Right renal cortex interstitium (tissue), 3 donors: ENCODE results near the gene LRP1B. TPM values are rescaled to one million over a fixed set of nuclear protein-coding genes. Genes with fewer than 3 reads are reported as not detected.

Source experiments
- DNase-seq, 3 donors: peaks; one replicate each; pipeline ENCODE4 v3.0.0-alpha.2; 2013; ENCODE audit warnings: low read depth in 3 of 3, low spot score in 2 of 3
- polyA plus RNA-seq, 3 donors: library from polyadenylated mRNA; unstranded; fragments of 120-200 nt; gene quantifications; one replicate each; pipeline ENCODE4 v1.2.1, GENCODE V29; 2013; ENCODE audit not compliant: insufficient read length in 3 of 3

LRP1B gene
- polyA plus RNA-seq, 3 donors: 0.85 to 0.90 (median 0.88) TPM

DNA sequence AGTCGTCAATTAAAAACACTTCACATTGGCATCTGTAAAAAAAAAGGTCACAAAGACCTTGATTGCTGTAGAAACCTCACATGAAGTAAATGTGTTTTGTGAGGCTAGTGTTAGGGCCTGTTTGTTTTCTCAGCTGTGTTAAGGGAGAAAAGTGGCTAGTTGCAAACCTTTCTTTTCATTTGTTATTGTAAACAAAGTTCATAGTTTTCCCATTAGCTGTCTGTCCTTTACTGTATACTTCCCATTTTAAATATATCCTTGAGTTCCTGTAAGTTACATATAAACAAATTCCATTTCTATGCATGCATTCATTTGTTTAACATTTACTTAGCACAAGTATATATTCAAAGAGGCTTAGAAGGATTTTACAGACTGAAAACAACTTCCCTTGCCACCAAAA is 1250.2 kb downstream of the LRP1B start:
- no peak for DNase-seq

DNA sequence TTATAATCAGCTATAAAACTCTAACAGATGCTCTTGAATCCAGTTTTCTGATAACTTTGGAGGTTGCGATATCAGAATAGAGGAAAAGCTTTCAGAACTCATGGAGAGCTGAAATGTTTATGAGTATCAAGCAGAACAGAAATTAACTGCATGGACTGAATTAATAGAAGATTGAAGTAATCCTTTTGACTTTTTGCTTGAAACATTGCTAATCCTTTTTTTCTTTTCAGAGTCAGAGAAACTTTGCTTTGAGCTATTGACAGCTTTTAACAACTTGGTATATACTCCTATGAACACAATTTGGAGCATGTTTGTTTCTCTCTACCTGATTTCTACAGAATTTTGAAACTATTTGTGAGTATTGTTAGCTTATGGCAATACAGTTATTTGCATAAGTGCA is 1254.8 kb downstream of the LRP1B start:
- DNase-seq: no peak

DNA sequence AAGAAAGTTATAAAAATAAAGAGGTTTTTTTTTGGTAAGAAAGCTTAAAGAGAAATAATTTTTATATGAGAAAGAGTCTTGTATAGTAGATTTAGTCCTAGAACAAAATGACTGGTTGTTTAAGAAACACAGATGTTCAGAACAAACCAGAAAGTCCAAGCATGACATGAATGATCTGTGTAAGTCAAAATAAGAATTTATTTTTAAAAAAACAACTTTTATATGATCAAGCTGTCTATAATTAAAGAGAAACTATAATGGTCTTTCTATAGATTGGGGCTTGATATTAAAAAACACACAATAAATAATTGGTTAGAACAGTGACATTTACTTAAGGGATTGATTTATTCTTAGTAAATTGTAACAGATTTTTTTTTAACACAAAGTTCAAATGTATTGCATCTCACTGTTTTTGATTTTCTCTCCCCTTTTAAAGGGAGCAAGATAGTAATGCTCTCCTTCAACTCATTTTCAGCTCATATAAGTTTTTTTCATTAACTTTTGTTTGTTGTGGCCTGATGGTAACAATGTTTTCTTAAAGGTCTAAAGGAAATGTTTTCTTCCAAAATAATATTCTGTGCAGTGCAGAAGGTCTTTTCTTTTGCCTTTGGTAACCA is 1256.8 kb downstream of the LRP1B start:
- DNase-seq: no peak

DNA sequence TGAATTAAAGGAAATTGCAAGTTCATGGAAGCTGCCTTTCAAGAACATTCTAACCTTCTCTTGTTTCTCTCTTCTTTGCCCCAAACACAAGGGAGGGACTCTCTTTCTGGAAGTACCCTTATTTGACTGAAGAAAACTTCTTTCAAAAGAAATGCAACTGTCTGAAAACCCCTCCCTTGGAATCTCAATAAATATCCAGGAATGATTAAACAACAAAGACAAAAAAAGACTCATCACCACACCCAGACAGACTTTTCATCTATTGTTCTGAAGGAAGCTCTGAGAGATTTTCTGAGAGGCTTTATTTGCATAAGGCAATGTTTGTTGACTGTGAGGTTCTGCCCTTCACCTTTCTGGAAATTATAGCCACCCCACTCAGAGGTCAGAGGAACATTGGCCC is 1260.9 kb downstream of the LRP1B start:
- no peak for DNase-seq

- no peak for DNase-seq
These were observed 1261.7 kb downstream of the LRP1B start for GRCh38 chr2:140869107-140869506.

DNA sequence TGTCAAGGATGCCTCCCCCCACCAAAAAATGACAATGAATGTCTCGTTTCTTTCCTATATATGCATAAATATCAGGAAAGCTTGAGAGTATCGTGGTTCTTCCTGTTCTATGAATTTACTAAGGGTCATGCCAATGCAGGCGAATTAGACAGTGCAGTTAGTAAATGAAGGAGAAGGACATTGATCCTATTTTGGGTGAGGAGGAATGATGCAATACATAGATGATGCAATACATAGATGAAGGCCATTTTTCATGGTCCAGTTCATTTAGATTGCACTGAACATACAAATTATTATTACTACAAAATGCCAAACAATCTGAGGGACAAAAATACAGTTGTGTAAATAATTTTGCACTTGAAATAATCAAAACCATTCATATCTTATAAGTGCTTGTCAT is 1265.0 kb downstream of the LRP1B start:
- no peak for DNase-seq

- DNase-seq: peak in 2 of 3 donors; percentile 24 to 29
These were observed 1267.1 kb downstream of the LRP1B start for GRCh38 chr2:140863713-140864112.

GRCh38 chr2:140862181-140862580 is 1268.6 kb downstream of the LRP1B start:
- DNase-seq: no peak

GRCh38 chr2:140861666-140862065 is 1269.2 kb downstream of the LRP1B start:
- no peak for DNase-seq

- DNase-seq: no peak
These were observed 1275.3 kb downstream of the LRP1B start for GRCh38 chr2:140855471-140855870.

DNA sequence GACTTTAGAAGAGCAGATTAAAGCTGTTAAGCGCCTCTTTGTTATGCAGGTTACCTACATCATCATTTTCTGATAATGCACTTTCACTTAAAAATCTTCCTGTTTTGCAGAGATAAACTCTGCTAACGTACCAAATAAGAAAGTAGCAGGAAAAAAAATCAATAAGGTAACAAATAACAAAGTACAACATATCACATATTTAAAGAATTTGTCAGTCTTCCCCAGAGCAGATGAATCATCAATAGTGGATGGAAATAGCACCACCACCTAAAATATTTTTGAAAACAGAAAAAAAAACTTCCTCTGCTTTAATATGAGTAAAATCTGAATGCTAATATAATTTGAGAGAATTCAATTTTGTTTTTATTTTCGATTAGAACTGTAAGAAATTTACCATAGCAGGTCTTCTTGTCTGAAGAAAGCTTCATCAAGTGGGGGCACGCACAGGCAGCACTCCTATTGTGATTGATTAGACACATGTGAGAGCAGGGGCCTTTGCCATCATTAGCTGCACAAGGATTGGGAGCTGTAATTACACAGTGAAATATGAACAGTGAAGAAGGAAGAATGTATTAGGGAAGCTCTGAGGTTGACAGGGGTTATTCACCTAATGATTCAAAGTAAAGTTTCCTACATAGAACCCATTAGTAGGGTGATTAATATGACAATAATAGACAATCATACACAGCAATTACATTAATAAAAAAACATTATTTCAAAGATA is 1279.4 kb downstream of the LRP1B start:
- DNase-seq: no peak

DNA sequence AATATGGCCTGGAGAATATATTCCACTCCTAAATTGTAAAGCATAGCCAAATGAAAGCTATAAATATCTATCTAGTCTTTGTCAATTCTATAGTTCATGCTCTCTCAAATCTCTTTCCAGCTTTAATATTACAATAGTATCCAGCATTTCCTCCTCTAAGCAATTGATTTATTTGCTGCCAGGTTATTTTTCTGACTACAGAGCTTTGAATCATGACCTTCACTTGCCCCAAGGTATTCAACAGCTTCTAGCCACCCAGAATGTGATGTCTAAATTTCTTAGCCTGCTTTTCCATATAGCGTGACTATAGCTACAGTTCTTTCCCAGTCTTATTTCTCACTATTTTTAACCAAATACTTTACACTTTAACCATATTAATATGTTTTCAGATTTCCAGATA is 1287.6 kb downstream of the LRP1B start:
- no peak for DNase-seq

DNA sequence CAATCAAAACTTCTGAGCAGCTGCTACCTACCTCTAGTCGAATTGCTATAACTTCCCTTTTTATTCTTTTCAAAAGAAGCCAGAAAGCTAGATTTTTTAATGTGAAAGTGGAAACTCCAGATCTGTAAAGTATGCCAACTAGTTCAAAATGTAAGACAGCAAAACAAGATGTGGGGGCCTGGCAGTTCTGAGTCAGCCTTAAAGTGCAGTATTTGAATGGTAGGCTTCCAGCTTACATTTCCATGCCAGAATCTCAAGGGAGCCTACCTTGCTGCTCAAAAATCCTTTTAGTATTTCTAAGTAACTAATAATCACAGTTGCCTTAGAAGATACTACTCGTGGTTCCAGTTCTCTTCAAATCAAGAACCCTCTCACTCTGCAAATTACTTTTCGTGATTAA is 1288.7 kb downstream of the LRP1B start:
- no peak for DNase-seq

- DNase-seq: no peak
These were observed 1289.7 kb downstream of the LRP1B start for GRCh38 chr2:140841141-140841540.

GRCh38 chr2:140836826-140837225 is 1294.0 kb downstream of the LRP1B start:
- no peak for DNase-seq

DNA sequence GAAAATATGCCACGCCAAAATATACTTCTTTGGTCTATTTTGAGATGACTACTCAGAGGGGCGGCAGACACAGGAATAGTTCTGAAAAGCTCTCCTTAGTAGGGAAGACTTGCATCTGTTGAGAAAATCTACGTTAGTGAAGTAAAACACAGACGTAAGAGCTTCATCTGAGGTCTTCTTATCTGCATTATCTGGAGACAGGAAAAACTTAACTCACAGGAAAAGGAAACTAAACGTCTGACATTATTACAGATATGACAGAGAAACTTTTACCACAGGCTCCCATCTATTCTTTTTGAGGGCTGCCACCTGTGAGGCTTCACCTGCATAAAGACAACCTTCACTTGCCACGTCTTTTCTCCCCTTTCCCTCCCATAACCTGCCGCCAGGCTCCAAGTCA is 1295.7 kb downstream of the LRP1B start:
- DNase-seq: no peak

GRCh38 chr2:140814141-140814540 is 1316.7 kb downstream of the LRP1B start:
- no peak for DNase-seq

- DNase-seq: no peak
These were observed 1322.0 kb downstream of the LRP1B start for GRCh38 chr2:140808820-140809219.

GRCh38 chr2:140808211-140808610 is 1322.6 kb downstream of the LRP1B start:
- DNase-seq: no peak

DNA sequence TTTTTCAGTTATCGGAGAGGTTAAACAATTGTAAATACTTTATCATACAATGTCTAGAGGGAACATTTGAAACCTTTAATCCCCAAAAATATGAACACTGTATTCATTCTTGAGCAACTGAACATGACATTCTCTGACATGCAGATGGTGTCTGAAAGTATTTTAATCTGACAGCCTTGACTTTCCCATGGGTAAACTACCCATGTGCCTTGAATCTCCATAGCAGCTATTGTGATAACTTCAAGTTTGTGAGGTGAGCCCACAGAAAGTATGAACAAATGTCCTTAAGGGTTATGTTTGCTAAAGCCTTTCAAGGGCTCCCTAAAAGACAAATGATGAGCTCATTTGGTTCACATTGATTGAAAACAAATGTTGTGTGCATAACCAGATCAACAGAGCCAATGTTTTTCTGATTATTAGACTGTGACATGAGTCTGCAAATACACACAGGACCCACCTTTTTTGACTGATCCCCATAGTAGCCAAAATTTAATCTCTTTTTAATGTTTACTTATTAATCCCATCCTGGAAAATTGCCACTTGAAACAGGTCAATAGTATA is 1326.0 kb downstream of the LRP1B start:
- DNase-seq: no peak

DNA sequence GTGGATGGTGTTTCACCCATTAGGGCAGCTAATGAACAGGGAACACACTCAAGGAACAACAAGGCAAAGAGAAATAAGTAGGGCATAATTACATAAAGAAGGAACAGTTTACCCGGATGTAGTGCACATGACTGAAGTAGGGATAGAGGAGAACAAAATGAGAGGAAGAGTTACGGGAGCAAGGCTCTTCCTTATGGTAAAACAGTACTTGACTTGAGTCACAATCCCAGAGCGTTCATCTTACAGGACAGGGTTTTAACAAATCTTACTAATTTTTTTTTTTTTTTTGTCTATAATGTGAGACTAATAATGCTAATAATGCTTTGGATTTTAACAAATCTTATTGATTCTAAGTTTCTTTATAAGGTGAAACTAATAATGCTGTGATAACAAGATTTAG is 1329.5 kb downstream of the LRP1B start:
- no peak for DNase-seq

GRCh38 chr2:140797718-140798117 is 1333.1 kb downstream of the LRP1B start:
- no peak for DNase-seq
